Urinary bladder (tissue), 4 donors: Measurements from ENCODE around the gene MED13L. TPM values are rescaled to one million over a fixed set of nuclear protein-coding genes. Genes with fewer than 3 reads are reported as not detected.
"Not testable (repeated sequence)": the region's sequence is repeated elsewhere in the genome, so short reads cannot be mapped to it uniquely, and the experiment has no call there.

Experiments
- DNase-seq: peaks from one replicate; pipeline ENCODE4 v3.0.0-alpha.2; 2015; ENCODE audit errors: extremely low spot score
- H3K27ac ChIP-seq: one replicate; pipeline ENCODE4 v1.5.1; 2013; ENCODE audit warnings: low read depth, mild to moderate bottlenecking, moderate library complexity
- H3K36me3 ChIP-seq: one replicate; pipeline ENCODE4 v1.6.1; 2013; ENCODE audit warnings: mild to moderate bottlenecking, moderate library complexity; ENCODE audit not compliant: insufficient read depth
- H3K4me1 ChIP-seq: one replicate; pipeline ENCODE4 v1.6.1; 2013; ENCODE audit warnings: mild to moderate bottlenecking, moderate library complexity; ENCODE audit not compliant: insufficient read depth
- H3K4me3 ChIP-seq: one replicate; pipeline ENCODE4 v1.5.1; 2013; ENCODE audit warnings: low read depth, low read length
- WGBS: extraction: QIAGEN DNeasy Blood & Tissue Kit; methylation state at CpG from one replicate; pipeline ENCODE4 v1.1.7; 2013; 5-methylcytosine and 5-hydroxymethylcytosine counted together
- polyA plus RNA-seq: library from polyadenylated mRNA; stranded (reverse); fragments of 200-250 nt; gene quantifications from one replicate; pipeline ENCODE4 v1.2.3, GENCODE V29; 2013
- total RNA-seq: library from RNA; depleted of rRNA; stranded (reverse); fragments of >200 nt; gene quantifications from one replicate; pipeline ENCODE4 v1.2.3, GENCODE V29; 2014
- donor health status: healthy with polysubstance abuse.
- donor health status: healthy.

MED13L gene
- total and polyA plus RNA-seq, 2 donors, result 41.4 to 273 TPM

DNA sequence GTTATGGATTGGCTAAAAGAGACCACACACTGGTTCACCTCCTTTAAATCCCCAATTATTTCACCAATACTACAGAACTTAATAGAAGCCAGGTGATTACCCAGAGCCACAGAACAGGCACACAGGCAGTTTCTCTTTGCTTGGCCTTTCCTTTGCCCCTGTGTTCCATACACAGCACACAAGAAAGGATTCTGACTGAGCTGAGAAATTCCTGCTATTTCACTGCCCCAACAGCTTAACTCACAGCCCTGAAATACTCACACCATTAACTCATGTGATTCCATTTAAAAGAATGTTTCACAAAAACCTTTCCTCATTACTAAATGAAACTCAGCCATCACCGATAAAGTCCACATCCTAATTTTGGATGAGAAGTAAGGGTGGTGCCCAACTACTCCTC is 133.6 kb downstream of the MED13L start:
- WGBS, result 63% methylated on average over 1 of the region's 1 CpG
- H3K4me3 ChIP-seq, result no peak overlapping the region
- H3K4me1 ChIP-seq, result no peaks in the 10 kb centered on the region
- DNase-seq, result no peak
- H3K27ac ChIP-seq, result no peak overlapping the region
- H3K36me3 ChIP-seq, result no peaks in the 10 kb centered on the region

DNA sequence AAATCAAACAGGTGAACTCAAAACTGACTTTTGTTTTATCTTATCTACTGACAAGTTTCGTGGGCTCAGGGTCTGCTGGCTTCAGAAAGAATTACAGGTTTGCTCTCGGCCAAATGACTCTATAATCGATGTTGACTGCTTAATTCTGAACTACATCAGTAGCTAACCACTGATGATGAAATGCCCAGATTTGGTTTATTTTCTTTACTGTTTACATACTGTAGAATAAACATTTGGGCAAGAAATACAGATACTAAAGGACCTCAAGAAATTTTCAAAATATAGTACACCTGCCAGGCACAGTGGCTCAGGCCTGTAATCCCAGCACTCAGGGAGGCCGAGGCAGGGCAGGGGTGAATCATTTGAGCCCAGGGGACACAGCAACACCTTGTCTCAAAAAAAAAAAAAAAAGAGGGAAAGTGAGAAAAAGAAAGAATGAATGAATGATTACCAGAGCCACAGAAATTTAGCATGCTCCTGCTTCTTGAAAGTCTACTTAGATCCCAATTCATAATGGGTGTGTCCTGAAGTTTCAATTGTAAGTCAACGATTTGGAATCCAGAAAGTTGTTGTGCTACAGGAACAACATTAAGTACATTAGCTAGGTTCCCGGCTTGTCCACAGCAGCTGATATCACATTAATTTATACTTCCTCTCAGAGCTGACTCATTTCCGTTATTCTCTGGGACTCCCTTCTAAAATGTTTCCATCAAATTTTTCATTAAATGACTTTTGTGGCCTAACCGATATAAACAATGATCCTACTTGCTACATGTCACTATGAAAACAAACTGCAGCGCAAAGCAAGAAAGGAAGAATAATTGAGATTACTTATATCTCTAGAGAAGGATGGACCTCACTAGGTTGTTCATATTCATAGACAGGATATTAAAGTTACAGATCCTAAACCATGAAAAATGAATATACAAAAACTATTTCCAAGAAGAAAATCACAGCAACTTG is 134.3 kb downstream of the MED13L start:
- WGBS, result 61% methylated on average over 9 of the region's 9 CpGs
- H3K27ac ChIP-seq, result no peak overlapping the region
- no peaks in the 10 kb centered on the region for H3K36me3 ChIP-seq
- no peak overlapping the region for H3K4me3 ChIP-seq
- no peak for DNase-seq
- no peaks in the 10 kb centered on the region for H3K4me1 ChIP-seq

DNA sequence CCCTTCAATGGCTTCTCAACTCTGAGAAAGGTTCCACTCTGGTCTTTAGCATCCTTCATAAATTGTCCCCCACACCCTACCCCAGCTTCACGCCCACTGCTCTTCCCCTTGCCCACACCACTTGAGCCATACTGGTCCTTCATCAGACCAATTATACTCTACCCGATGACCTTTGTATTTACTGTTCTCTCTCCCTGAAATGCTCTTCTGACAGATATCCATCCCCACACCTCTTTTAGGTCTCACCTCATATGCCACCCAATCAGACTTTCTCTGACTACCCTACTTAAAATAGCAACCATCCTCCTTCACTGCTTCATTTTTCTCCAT is 135.7 kb downstream of the MED13L start:
- no peak overlapping the region for H3K4me3 ChIP-seq
- no peak for DNase-seq
- no peaks in the 10 kb centered on the region for H3K4me1 ChIP-seq
- no peaks in the 10 kb centered on the region for H3K36me3 ChIP-seq
- 96% methylated on average over 2 of the region's 2 CpGs for WGBS
- no peak overlapping the region for H3K27ac ChIP-seq

DNA sequence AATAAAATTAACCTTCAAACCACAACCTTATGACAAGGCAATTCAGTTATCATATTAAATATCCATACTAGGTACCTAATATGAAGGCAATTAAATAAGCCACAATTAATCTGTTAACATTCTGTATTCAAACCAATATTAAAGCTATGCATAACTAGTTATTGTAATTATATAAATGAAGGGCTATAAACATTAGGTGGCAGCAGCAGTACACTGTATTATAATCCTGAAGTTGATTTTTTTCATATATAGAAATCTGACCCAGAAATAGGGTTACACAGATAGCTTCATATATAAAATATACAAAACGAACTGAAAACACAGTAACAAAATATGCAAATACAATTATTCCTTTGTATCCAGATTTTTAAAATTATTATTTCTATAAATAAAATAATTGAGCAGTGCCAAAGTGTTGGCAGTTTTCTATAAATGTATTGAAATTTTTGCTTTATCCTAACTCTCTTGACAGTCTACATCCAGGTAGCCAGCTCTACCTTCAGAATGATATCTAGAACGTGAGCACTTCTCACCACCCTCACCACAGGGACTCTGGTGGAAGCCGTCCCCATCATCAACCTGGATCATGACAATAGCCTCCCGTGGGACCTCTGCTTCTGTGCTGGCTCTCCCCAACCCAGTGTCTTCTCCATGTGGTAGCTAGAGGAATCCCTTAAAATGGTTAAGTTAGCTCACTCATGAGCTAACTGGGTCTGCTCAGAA is 136.2 kb downstream of the MED13L start:
- WGBS, result 88% methylated on average over 4 of the region's 4 CpGs
- H3K4me1 ChIP-seq, result no peaks in the 10 kb centered on the region
- no peak for DNase-seq

DNA sequence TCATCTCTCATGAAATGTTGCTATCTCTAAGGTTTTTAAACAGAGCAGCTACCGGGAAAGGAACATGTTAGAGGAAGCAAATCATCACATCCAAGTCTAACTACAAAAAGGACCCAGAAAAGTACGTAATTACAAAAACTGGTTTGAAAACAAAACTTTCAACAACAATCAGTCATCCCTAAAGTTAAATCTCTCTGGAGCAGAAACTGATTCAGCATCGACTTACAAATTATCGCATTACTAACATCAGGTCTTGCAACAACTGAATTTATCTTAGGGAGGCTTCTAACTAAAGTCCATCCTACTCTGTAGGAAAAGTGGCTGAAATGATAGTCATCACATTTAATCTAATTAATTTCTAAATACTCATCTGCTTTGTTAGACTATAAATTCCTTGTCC is 137.0 kb downstream of the MED13L start:
- H3K27ac ChIP-seq, result no peak overlapping the region
- H3K36me3 ChIP-seq, result no peaks in the 10 kb centered on the region
- H3K4me1 ChIP-seq, result no peaks in the 10 kb centered on the region
- 84% methylated on average over 4 of the region's 4 CpGs for WGBS
- H3K4me3 ChIP-seq, result no peak overlapping the region
- DNase-seq, result no peak

More for the DNA sequence above, 136.2 kb downstream of the MED13L start:
- Histone ChIP-seq H3K36me3 (no peaks in the 10 kb centered on the region), H3K4me3 (no peak overlapping the region), H3K27ac (no peak overlapping the region)

DNA sequence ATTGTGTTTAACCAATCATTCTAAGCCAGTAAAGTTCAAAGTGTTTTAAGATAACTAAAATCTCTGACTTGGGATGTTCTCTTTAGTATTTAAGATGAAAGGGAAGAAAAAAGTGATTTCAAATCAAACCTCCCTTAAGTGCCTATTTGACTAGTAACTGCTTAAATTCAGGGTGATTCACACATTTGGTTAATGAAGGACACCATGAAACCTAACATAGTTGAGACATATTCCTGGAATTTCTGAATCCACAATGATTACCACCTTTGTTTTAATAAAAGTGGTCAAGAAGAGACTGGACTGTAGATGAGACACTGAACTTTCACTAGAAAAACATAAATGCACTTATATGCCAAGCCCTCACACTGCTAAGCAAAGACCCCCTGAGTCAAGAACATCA is 138.7 kb downstream of the MED13L start:
- DNase-seq, result no peak
- H3K4me1 ChIP-seq, result peaks cover 2% of the 10 kb centered on the region
- peak overlapping the region; percentile 23 for H3K27ac ChIP-seq
- H3K4me3 ChIP-seq, result no peak overlapping the region
- H3K36me3 ChIP-seq, result no peaks in the 10 kb centered on the region

DNA sequence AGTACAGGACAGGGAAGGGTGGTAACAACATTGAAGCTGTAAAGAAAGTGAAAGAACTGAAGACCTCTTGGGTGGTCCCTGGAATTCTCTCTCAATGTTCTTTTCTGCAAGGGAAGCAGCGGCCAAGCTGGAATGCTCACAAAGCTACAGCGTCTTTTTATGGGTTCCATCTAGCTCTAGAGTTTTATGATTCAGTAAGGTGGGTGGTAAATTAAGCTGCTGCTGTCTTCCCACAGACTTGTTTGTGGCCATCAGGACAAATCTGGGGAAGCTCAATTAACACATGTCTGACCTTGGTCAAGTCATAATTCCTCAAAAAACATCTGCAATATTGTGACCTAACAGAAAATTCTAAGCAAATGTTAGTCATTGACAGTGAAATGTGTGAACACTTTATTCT is 139.1 kb downstream of the MED13L start:
- peak; percentile 57 for DNase-seq
- 55% methylated on average over 2 of the region's 2 CpGs for WGBS
- no peaks in the 10 kb centered on the region for H3K36me3 ChIP-seq
- no peak overlapping the region for H3K27ac ChIP-seq
- peaks cover 4% of the 10 kb centered on the region for H3K4me1 ChIP-seq
- no peak overlapping the region for H3K4me3 ChIP-seq

DNA sequence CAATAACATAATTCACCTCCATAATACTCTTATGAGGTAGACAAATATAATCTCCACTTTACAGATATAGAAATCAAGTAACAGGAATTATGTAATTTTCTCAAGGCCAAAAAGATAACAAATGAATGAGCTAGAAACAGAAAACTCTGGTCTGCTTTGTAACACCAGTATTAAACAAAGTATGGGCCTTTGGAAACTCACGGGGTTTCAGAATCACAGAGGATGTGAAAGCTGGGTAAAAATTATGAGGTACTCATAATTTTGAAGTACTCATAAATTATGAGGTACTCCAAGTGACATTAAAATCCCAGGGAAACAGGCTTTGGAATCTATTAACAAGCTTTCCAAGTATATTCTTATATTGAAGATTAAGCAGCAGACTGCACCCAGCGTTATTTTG is 140.2 kb downstream of the MED13L start:
- WGBS, result 38% methylated on average over 2 of the region's 2 CpGs
- no peak for DNase-seq
- Histone ChIP-seq H3K4me1 (peaks cover 4% of the 10 kb centered on the region), H3K4me3 (no peak overlapping the region), H3K36me3 (no peaks in the 10 kb centered on the region), H3K27ac (no peak overlapping the region)

DNA sequence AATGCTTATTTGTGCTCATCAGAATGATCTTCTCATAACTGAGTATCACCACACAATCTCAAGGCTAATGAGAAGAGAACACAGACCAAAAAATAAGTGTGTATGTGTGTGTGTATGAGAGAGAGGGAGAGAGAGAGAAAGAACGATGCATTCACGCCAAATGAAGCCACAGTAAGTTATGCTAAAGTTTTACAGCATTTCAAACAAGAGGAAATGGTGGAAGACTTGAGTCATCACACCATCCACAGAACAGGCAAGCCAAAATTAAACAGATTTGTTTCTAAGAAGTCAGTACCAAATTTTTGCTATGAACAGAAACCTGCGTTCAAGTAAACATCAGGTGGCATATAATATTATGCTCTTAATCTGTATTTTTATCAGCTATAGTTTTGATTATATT is 141.2 kb downstream of the MED13L start:
- no peaks in the 10 kb centered on the region for H3K36me3 ChIP-seq
- peaks cover 4% of the 10 kb centered on the region for H3K4me1 ChIP-seq
- DNase-seq, result no peak
- 59% methylated on average over 3 of the region's 3 CpGs for WGBS
- no peak overlapping the region for H3K4me3 ChIP-seq
- H3K27ac ChIP-seq, result no peak overlapping the region

DNA sequence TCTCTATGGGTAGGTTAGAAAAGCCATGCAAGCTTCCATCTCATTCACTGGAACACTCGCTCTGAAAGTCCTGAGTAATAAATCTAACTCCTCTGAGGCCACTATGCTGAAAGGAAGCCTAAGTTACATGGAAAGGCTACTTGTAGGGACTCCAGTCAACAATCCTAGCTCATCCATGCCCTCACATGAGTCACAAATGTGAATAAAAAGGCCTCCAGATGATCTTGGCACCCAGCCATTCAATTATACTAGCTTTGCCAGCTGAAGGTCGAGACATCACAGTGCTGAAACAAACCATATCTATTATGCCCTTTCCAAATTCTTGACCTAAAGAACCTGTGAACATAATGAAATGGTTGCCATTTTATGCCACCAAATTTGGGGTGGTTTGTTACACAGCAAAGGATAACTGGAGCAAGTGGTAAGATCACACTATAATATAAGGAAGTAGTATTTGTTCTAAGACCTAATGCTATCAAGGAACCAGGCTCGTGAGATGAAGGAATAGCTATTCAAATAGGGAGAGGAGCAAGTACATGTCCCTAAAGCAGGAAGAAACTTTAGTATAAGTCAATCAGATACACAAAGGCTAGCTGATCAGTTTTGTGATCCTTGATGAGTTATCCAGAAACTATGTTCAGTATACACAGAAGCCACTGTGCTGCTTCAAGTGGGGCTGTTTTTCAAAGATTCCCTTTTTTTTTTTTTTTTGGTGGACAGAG is 142.1 kb downstream of the MED13L start:
- Histone ChIP-seq H3K27ac (no peak overlapping the region), H3K4me1 (peaks cover 4% of the 10 kb centered on the region), H3K4me3 (no peak overlapping the region), H3K36me3 (no peaks in the 10 kb centered on the region)
- no peak for DNase-seq
- 88% methylated on average over 3 of the region's 3 CpGs for WGBS

DNA sequence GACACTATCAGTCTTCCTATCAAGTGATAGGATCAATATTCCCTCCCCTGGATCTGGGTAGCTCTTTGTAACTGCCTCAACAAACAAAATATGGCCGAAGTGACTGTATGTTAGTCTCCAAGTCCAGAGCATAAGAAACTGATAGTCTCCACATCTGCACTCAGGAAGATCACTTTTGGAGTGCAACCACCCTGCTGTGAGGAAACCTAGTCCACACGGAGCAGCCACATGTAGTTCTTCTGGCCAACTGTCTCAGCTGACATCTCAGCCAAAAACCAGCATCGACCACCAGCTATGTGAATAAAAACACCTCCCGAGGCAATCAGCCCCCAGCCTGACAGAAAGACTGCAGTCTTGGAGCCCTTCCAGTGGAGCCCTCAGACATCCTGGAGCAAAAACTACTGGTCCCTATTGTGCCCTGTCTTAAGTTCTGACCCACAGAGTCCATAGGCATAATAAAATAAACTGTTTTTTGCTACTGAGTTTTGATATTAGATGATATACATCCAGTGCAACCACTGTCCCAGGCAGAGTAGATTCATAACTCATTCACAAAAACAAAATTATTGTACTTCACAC is 143.8 kb downstream of the MED13L start:
- no peak overlapping the region for H3K27ac ChIP-seq
- H3K4me1 ChIP-seq, result peaks cover 4% of the 10 kb centered on the region
- 54% methylated on average over 4 of the region's 4 CpGs for WGBS
- H3K36me3 ChIP-seq, result no peaks in the 10 kb centered on the region
- DNase-seq, result no peak
- no peak overlapping the region for H3K4me3 ChIP-seq

DNA sequence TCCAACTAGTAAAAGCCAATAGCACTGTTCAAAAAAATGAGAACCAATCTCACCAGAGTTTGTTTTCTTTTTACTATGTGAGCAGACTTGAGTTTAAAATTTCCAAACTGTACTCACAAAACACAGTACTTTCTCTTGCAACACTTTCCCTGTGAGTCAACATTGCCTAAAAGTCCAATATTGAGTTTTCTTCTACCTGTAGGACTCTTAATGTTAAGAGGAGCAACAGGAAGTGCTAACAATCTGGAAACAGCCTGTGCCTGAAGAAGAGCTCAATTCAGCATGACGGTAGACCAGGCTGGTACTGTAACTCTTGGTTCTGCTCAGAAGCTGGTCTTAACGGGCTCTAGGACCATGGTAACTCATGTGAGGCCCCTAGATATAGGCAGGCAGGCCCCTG is 144.3 kb downstream of the MED13L start:
- Histone ChIP-seq H3K27ac (no peak overlapping the region), H3K4me3 (no peak overlapping the region), H3K36me3 (no peaks in the 10 kb centered on the region), H3K4me1 (peaks cover 4% of the 10 kb centered on the region)
- WGBS, result 87% methylated on average over 2 of the region's 2 CpGs
- no peak for DNase-seq

DNA sequence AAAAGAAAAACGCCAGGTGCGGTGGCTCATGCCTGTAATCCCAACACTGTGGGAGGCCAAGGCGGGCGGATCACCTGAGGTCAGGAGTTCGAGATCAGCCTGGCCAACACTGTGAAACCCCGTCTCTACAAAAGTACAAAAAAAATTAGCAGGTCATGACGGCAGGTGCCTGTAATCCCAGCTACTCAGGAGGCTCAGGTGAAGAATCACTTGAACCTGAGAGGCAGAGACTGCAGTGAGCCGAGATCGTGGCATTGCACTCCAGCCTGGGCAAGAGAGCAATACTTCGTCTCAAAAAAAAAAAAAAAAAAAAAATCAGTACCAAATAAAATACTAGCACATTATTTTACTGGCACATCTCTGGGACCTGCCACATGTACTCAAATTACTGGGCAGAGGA is 145.5 kb downstream of the MED13L start:
- 95% methylated on average over 10 of the region's 10 CpGs for WGBS
- not testable (repeated sequence) for H3K27ac ChIP-seq, H3K4me1 ChIP-seq

More for the DNA sequence above, 145.5 kb downstream of the MED13L start:
- not testable (repeated sequence) for H3K36me3 ChIP-seq, DNase-seq, H3K4me3 ChIP-seq
